HepG2 (cell line): ENCODE data around the gene ALDOA. TPM values are rescaled to one million over a fixed set of nuclear protein-coding genes. Genes with fewer than 3 reads are reported as not detected.

Source experiments
- AKAP8 ChIP-seq: sonication (generic); formaldehyde crosslinking; IDR thresholded peaks from 2 replicates; pipeline ENCODE4 v1.5.1; 2020; ENCODE audit warnings: mild to moderate bottlenecking, missing genetic modification reagents
- ARID5B ChIP-seq: IDR thresholded peaks from 2 replicates; pipeline ENCODE4 v1.4.0; 2020; ENCODE audit warnings: mild to moderate bottlenecking, missing genetic modification reagents
- CC2D1A ChIP-seq: sonication (generic); formaldehyde crosslinking; IDR thresholded peaks from 2 replicates; pipeline ENCODE4 v1.8.1; 2023; ENCODE audit warnings: mild to moderate bottlenecking, missing genetic modification reagents
- CENPBD1 ChIP-seq: sonication (generic); formaldehyde crosslinking; IDR thresholded peaks from 2 replicates; pipeline ENCODE4 v1.8.0; 2022; ENCODE audit warnings: missing genetic modification reagents, low read depth, mild to moderate bottlenecking, borderline replicate concordance
- CHD2 ChIP-seq: IDR thresholded peaks from 2 replicates; pipeline ENCODE4 v1.6.1; 2011; ENCODE audit warnings: low read depth, low read length, improper control_type of control experiment
- DR1 ChIP-seq: sonication (generic); formaldehyde crosslinking; IDR thresholded peaks from 2 replicates; pipeline ENCODE4 v1.8.0; 2021; ENCODE audit warnings: mild to moderate bottlenecking, missing genetic modification reagents, inconsistent platforms
- FOXA3 ChIP-seq: IDR thresholded peaks from 2 replicates; pipeline ENCODE4 v1.6.1; 2016; ENCODE audit warnings: missing genetic modification reagents, missing compliant biosample characterization
- IKZF4 ChIP-seq: sonication (generic); formaldehyde crosslinking; IDR thresholded peaks from 2 replicates; pipeline ENCODE4 v1.5.1; 2020; ENCODE audit warnings: borderline replicate concordance, mild to moderate bottlenecking, low read depth, missing genetic modification reagents; ENCODE audit errors: not compliant biosample characterization
- ZBTB21 ChIP-seq: sonication (generic); formaldehyde crosslinking; IDR thresholded peaks from 2 replicates; pipeline ENCODE4 v1.4.0; 2020; ENCODE audit warnings: missing genetic modification reagents
- ZFP91 ChIP-seq: sonication (generic); formaldehyde crosslinking; IDR thresholded peaks from 2 replicates; pipeline ENCODE4 v1.9.0; 2022; ENCODE audit warnings: missing genetic modification reagents, mild to moderate bottlenecking, borderline replicate concordance
- ZNF407 ChIP-seq: sonication (generic); formaldehyde crosslinking; IDR thresholded peaks from one replicate; pipeline ENCODE4 v1.5.1; 2020; ENCODE audit warnings: mild to moderate bottlenecking, missing genetic modification reagents; ENCODE audit errors: not compliant biosample characterization
- polyA plus RNA-seq, 8 experiments: library from polyadenylated mRNA; depleted of rRNA in 3 of 8; stranded (reverse) in 7 of 8; unstranded in 1 of 8; fragments of >200 nt; fragmentation: Illumina TruSeq in 4 of 8; extraction: Trizol in 4 of 8; gene quantifications; 2 replicates each; pipeline versions ENCODE4 v1.2.1 to v1.2.3, GENCODE V29; 2011 to 2016; ENCODE audit warnings: low read depth in 4 of 8, missing spikeins in 1 of 8, mixed read lengths in 1 of 8; ENCODE audit not compliant: insufficient read depth in 1 of 8
- total RNA-seq, 5 experiments: library from RNA; depleted of rRNA; stranded (reverse); fragments of >200 nt; fragmentation: Illumina TruSeq; extraction: Trizol; gene quantifications; 2 replicates each; pipeline ENCODE4 v1.2.3, GENCODE V29; 2016; ENCODE audit warnings: low read depth in 1 of 5

The ALDOA gene
- total and polyA plus RNA-seq, 2 of the 13 experiments (the other 11 are each of a cell fraction or from before 2014, with no cell fraction given): 925 to 1,884 TPM

- TF ChIP-seq ZNF407 (CRISPR knock-in tag): no peak
- peak; percentile 95 for TF ChIP-seq ZBTB21
- TF ChIP-seq CENPBD1 (CRISPR knock-in tag): no peak
- 0 out of 2 replicates have a peak, but pooled peaks have one; percentile 62 for TF ChIP-seq CC2D1A (CRISPR knock-in tag)
- TF ChIP-seq IKZF4 (CRISPR knock-in tag): no peak
- no peak; the same call in 1 of the 2 replicates for TF ChIP-seq AKAP8 (CRISPR knock-in tag)
- no peak; the same call in 1 of the 2 replicates for TF ChIP-seq DR1 (CRISPR knock-in tag)
- peak; percentile 57; the same call in 1 of the 2 replicates for TF ChIP-seq ZFP91 (CRISPR knock-in tag)
- TF ChIP-seq FOXA3 (CRISPR knock-in tag): no peak; the same call in 1 of the 2 replicates
- 0 out of 2 replicates have a peak, but pooled peaks have one; percentile 20 for TF ChIP-seq ARID5B
- TF ChIP-seq CHD2: no peak
Observed at GRCh38 chr16:30075503-30076275, 10.1 kb downstream of the ALDOA start, which contains the start of gene PPP4C (continued).
